H1 (cell line): Measurements from ENCODE around the gene POLR3A. TPM values are rescaled to one million over a fixed set of nuclear protein-coding genes. Genes with fewer than 3 reads are reported as not detected.

Source experiments
- BACH1 ChIP-seq: IDR thresholded peaks from 2 replicates; pipeline ENCODE4 v1.6.1; 2012; ENCODE audit warnings: low read length, improper control_type of control experiment
- BCL11A ChIP-seq, 2 experiments: IDR thresholded peaks; one replicate each; pipeline ENCODE4 v1.6.1; 2011; ENCODE audit warnings: low read depth in 2 of 2, low read length in 2 of 2, mild to moderate bottlenecking in 2 of 2
- EZH2 ChIP-seq: fragments of 200-600 bp; sonication (generic); IDR thresholded peaks from 2 replicates; pipeline ENCODE4 v1.7.1; 2012; ENCODE audit warnings: low read depth, mild to moderate bottlenecking, moderate library complexity, low read length, inconsistent platforms; ENCODE audit not compliant: severe bottlenecking
- JUND ChIP-seq: IDR thresholded peaks from 2 replicates; pipeline ENCODE4 v1.6.1; 2011; ENCODE audit warnings: mild to moderate bottlenecking, improper control_type of control experiment, low read length
- POU5F1 ChIP-seq: IDR thresholded peaks from 2 replicates; pipeline ENCODE4 v1.6.1; 2011; ENCODE audit warnings: low read depth, mild to moderate bottlenecking, low read length, moderate library complexity
- polyA plus RNA-seq, 7 experiments: library from polyadenylated mRNA; depleted of rRNA in 3 of 7; stranded (reverse) in 5 of 7; unstranded in 2 of 7; fragments of >200 nt in 5 of 7; fragments of 200-250 nt in 2 of 7; gene quantifications; 1 replicate in 5 of 7; 2 replicates in 1 of 7; 4 replicates in 1 of 7; pipeline versions ENCODE4 v1.2.1 to v1.2.3, GENCODE V29; 2011 to 2013; ENCODE audit warnings: missing spikeins in 2 of 7, mixed read lengths in 2 of 7
- total RNA-seq: library from RNA; stranded (reverse); fragmentation: NEBNext Ultra II Directional; extraction: Animal tissue kit (Norgen Biotek cat#: 25700); gene quantifications from 2 replicates; pipeline ENCODE4 v1.2.1, GENCODE V29; 2021

The POLR3A gene
- total and polyA plus RNA-seq, 2 of the 8 experiments (the other 6 are each of a cell fraction or from before 2014, with no cell fraction given) = 11.3 to 38.6 TPM

GRCh38 chr10:78029269-78030226 is at the start of gene POLR3A (continued):
- TF ChIP-seq BACH1 (no peak), POU5F1 (no peak), EZH2 (no peak), JUND (0 out of 2 replicates have a peak, but pooled peaks have one; percentile 5), BCL11A (IDR thresholded peaks at IDR 0.05; ENCODE audit: low read depth in 2 of 2, low read length in 2 of 2) (no peak)
